IMR-90 (cell line): ENCODE results near the gene IGSF9B. TPM values are rescaled to one million over a fixed set of nuclear protein-coding genes. Genes with fewer than 3 reads are reported as not detected.

ENCODE experiments used
- ATAC-seq: fragments of 200-7000 bp; cut with Tn5 transposase; 2 replicates; pipeline ENCODE4 v1.9.1; 2020; ENCODE audit warnings: low read depth, mild to moderate bottlenecking, moderate library complexity
- BruUV-seq: library from RNA; stranded (reverse); fragments of 400-500 nt; replicated peaks from 2 replicates; lab custom pipeline; 2021; lab: Mats Ljungman, UMichigan
- CTCF ChIA-PET: fragments of 300-600 bp; formaldehyde crosslinking; extraction: SDS; loops from one replicate; lab custom pipeline; 2021; ENCODE audit warnings: antibody characterized with exemption; lab: Yijun Ruan, JAX
- POLR2A ChIA-PET: fragments of 300-600 bp; sonication (Branson Sonifier 250); formaldehyde crosslinking; loops from one replicate; lab custom pipeline; 2022; ENCODE audit warnings: antibody characterized with exemption; ENCODE audit not compliant: unreplicated experiment; lab: Charles Lee
- DNase-seq: peaks from one replicate; pipeline ENCODE4 v3.0.0; 2013
- H2AFZ ChIP-seq: replicated peaks from 2 replicates; pipeline ENCODE3; 2013; ENCODE audit warnings: low read length, mild to moderate bottlenecking; ENCODE audit not compliant: poor library complexity
- H2AK5ac ChIP-seq: 2 replicates; pipeline ENCODE4 v1.6.1; 2013; ENCODE audit warnings: low read depth, low read length, inconsistent platforms
- H2AK9ac ChIP-seq: replicated peaks from 2 replicates; pipeline ENCODE3; 2013; ENCODE audit warnings: mild to moderate bottlenecking, low read depth, low read length, moderate library complexity; ENCODE audit not compliant: poor library complexity
- H2BK120ac ChIP-seq: 2 replicates; pipeline ENCODE4 v1.6.1; 2013; ENCODE audit warnings: low read depth, low read length, inconsistent platforms
- H2BK15ac ChIP-seq: 3 replicates; pipeline ENCODE4 v1.6.1; 2013; ENCODE audit warnings: low read depth, low read length, inconsistent platforms
- H2BK20ac ChIP-seq: 2 replicates; pipeline ENCODE4 v1.6.1; 2013; ENCODE audit warnings: low read depth, mild to moderate bottlenecking, inconsistent platforms, low read length, moderate library complexity
- H2BK5ac ChIP-seq: 2 replicates; pipeline ENCODE4 v1.6.1; 2013; ENCODE audit warnings: mild to moderate bottlenecking, low read depth, low read length, inconsistent platforms; ENCODE audit not compliant: poor library complexity, severe bottlenecking
- H3K14ac ChIP-seq: replicated peaks from 2 replicates; pipeline ENCODE4 v1.6.1; 2013; ENCODE audit warnings: low read depth, low read length, inconsistent platforms
- H3K18ac ChIP-seq: 2 replicates; pipeline ENCODE4 v1.6.1; 2013; ENCODE audit warnings: low read depth, low read length, control low read depth
- H3K23ac ChIP-seq: 2 replicates; pipeline ENCODE4 v1.6.1; 2013; ENCODE audit warnings: low read depth, low read length, inconsistent platforms
- H3K27ac ChIP-seq: 2 replicates; pipeline ENCODE4 v1.5.1; 2013; ENCODE audit warnings: mild to moderate bottlenecking, control low read depth, low read length; ENCODE audit not compliant: insufficient read depth
- H3K27me3 ChIP-seq: 2 replicates; pipeline ENCODE4 v1.6.1; 2013; ENCODE audit warnings: low read length; ENCODE audit not compliant: control insufficient read depth, insufficient read depth
- H3K36me3 ChIP-seq: 2 replicates; pipeline ENCODE4 v1.6.1; 2013; ENCODE audit warnings: low read length, mixed read lengths; ENCODE audit not compliant: control insufficient read depth, insufficient read depth
- H3K4ac ChIP-seq: 2 replicates; pipeline ENCODE4 v1.6.1; 2013; ENCODE audit warnings: low read depth, low read length, inconsistent platforms
- H3K4me1 ChIP-seq: 2 replicates; pipeline ENCODE4 v1.6.1; 2013; ENCODE audit warnings: low read length, mixed read lengths; ENCODE audit not compliant: control insufficient read depth, insufficient read depth
- H3K4me2 ChIP-seq: 2 replicates; pipeline ENCODE4 v1.6.1; 2013; ENCODE audit warnings: low read depth, mild to moderate bottlenecking, control low read depth, low read length, moderate library complexity
- H3K4me3 ChIP-seq: 2 replicates; pipeline ENCODE4 v1.5.1; 2013; ENCODE audit warnings: low read depth, mild to moderate bottlenecking, control low read depth, low read length, moderate library complexity; ENCODE audit not compliant: insufficient read depth
- H3K56ac ChIP-seq: 2 replicates; pipeline ENCODE4 v1.6.1; 2013; ENCODE audit warnings: low read length, inconsistent platforms; ENCODE audit not compliant: insufficient read depth; ENCODE audit errors: extremely low read depth
- H3K79me1 ChIP-seq, 2 experiments: 2 replicates each; pipeline ENCODE4 v1.6.1; 2013; ENCODE audit warnings: low read length in 2 of 2, inconsistent platforms in 1 of 2, low read depth in 1 of 2
- H3K9ac ChIP-seq: 2 replicates; pipeline ENCODE4 v1.6.1; 2013; ENCODE audit warnings: low read depth, low read length, control low read depth
- H3K9me1 ChIP-seq: 2 replicates; pipeline ENCODE4 v1.6.1; 2013; ENCODE audit warnings: low read length, inconsistent platforms; ENCODE audit not compliant: insufficient read depth
- H3K9me3 ChIP-seq: 2 replicates; pipeline ENCODE4 v1.6.1; 2013; ENCODE audit warnings: low read length; ENCODE audit not compliant: control insufficient read depth, insufficient read depth
- H4K20me1 ChIP-seq: 2 replicates; pipeline ENCODE4 v1.6.1; 2013; ENCODE audit warnings: low read length, inconsistent platforms; ENCODE audit not compliant: insufficient read depth
- H4K5ac ChIP-seq: 2 replicates; pipeline ENCODE4 v1.6.1; 2013; ENCODE audit warnings: mild to moderate bottlenecking, low read depth, low read length, control low read depth
- H4K8ac ChIP-seq, 2 experiments: 2 replicates each; pipeline ENCODE4 v1.6.1; 2013; ENCODE audit warnings: low read depth in 2 of 2, low read length in 2 of 2, control low read depth in 1 of 2, inconsistent platforms in 1 of 2
- H4K91ac ChIP-seq: 2 replicates; pipeline ENCODE4 v1.6.1; 2013; ENCODE audit warnings: low read depth, low read length, inconsistent platforms; ENCODE audit not compliant: insufficient read depth
- BHLHE40 ChIP-seq: fragments of 150-350 bp; IDR thresholded peaks from 2 replicates; pipeline ENCODE4 v1.6.1; 2016; ENCODE audit warnings: mild to moderate bottlenecking, low read depth, low read length
- NFE2L2 ChIP-seq: fragments of 150-350 bp; IDR thresholded peaks from 2 replicates; pipeline ENCODE4 v1.6.1; 2016; ENCODE audit warnings: low read depth, mild to moderate bottlenecking, low read length
- WGBS, 2 experiments: methylation state at CpG; one replicate each; pipeline versions ENCODE4 v1.1.5 to v1.1.7; 2013; ENCODE audit warnings: missing lambda C conversion rate in 2 of 2; ENCODE audit not compliant: insufficient read length in 1 of 2; ENCODE audit errors: extremely low coverage in 2 of 2; 5-methylcytosine and 5-hydroxymethylcytosine counted together
- dilution Hi-C: fragments of 300-500 bp; cut with HindIII; formaldehyde crosslinking; loops from one replicate; pipeline ENCODE4 v1.14.3; 2018; ENCODE audit warnings: low sequenced_read_pairs; ENCODE audit not compliant: unreplicated experiment
- in situ Hi-C: fragments of 300-500 bp; cut with MboI; formaldehyde crosslinking; loops from 3 replicates; pipeline ENCODE4 v1.14.3; 2019; ENCODE audit warnings: low sequenced_read_pairs, inconsistent platforms, mixed read lengths
- intact Hi-C: fragments of 100-400 bp; cut with micrococcal nuclease; formaldehyde crosslinking; loops from 2 replicates; pipeline ENCODE4 v1.10.0; 2022
- polyA plus RNA-seq, 3 experiments: library from polyadenylated mRNA; depleted of rRNA; stranded (reverse); fragments of >200 nt; gene quantifications; 2 replicates each; pipeline ENCODE4 v1.2.3, GENCODE V29; 2012; ENCODE audit warnings: low replicate concordance in 1 of 3
- total RNA-seq: library from RNA; depleted of rRNA; stranded (reverse); fragments of >200 nt; gene quantifications from 2 replicates; pipeline ENCODE4 v1.2.3, GENCODE V29; 2012

The IGSF9B gene
- total and polyA plus RNA-seq, 2 of the 4 experiments (the other 2 are of a cell fraction) = under 0.01 to 0.10 TPM

DNA sequence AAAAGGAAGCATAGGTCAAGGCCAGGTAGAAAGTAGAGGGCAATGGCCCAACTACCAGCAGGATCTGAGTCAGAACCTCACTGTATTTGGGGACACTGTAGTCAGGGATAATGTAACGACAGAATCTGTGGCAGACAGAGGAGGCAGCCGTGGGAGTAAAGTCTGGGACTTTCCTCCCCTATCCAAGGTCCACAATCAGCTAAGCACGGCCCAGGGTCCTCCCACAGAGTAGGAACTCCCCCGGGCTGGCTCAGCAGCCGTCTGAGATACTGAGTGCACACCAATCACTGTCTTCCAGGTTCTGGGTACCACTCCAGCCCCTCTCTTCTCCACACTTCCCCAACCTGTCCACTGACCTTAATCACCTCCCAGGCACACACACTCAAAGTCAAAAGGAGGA lies 3.2 kb downstream of the IGSF9B start:
- no peak overlapping the region for H2AFZ ChIP-seq
- H3K36me3 ChIP-seq = no peaks in the 10 kb centered on the region
- BruUV-seq = no TSS peak
- peaks cover 2% of the 10 kb centered on the region; the same call in 1 of the 2 replicates for H3K4me1 ChIP-seq
- no CpG with 5 or more reads among the region's 5 CpGs for WGBS, 2 experiments
- intact Hi-C loops = no loop called here
- H2BK5ac ChIP-seq = no peak overlapping the region
- ChIA-PET CTCF (no interaction called here), POLR2A (no interaction called here)
- no peaks in the 10 kb centered on the region for H3K9me3 ChIP-seq
- TF ChIP-seq NFE2L2 (no peak), BHLHE40 (no peak)
- H3K9ac ChIP-seq = no peak overlapping the region
- peaks cover 62% of the 10 kb centered on the region for H3K27me3 ChIP-seq
- H4K5ac ChIP-seq = no peak overlapping the region
- H3K18ac ChIP-seq = no peak overlapping the region
- H3K79me1 ChIP-seq = no peaks in the 10 kb centered on the region
- H3K9me1 ChIP-seq = no peaks in the 10 kb centered on the region
- H2BK15ac ChIP-seq = no peak overlapping the region
- dilution Hi-C loops = no loop called here
- H2BK120ac ChIP-seq = no peak overlapping the region
- no peak overlapping the region for H3K56ac ChIP-seq
- no peak overlapping the region for H3K4ac ChIP-seq
- H3K4me2 ChIP-seq = no peak overlapping the region
- H4K8ac ChIP-seq = no peak overlapping the region
- DNase-seq (no peak), ATAC-seq (no peak)
- in situ Hi-C loops = no loop called here
- no peaks in the 10 kb centered on the region for H4K20me1 ChIP-seq
- H4K91ac ChIP-seq = no peak overlapping the region
- H3K4me3 ChIP-seq = no peak overlapping the region
- H2BK20ac ChIP-seq = no peak overlapping the region
- no peak overlapping the region for H3K14ac ChIP-seq
- H2AK9ac ChIP-seq = no peak overlapping the region
- no peak overlapping the region for H3K23ac ChIP-seq
- no peak overlapping the region for H3K27ac ChIP-seq
- no peak overlapping the region for H2AK5ac ChIP-seq
